GM19455 (cell line): ENCODE data around the gene TBRG1.
A peak's percentile ranks its signal among the peaks of the same experiment; 100 is the strongest.

Experiments used
- ATAC-seq: cut with Tn5 transposase; IDR thresholded peaks from one replicate; pipeline ENCODE4 v1.9.1; 2021; ENCODE audit not compliant: unreplicated experiment

The TBRG1 gene

DNA sequence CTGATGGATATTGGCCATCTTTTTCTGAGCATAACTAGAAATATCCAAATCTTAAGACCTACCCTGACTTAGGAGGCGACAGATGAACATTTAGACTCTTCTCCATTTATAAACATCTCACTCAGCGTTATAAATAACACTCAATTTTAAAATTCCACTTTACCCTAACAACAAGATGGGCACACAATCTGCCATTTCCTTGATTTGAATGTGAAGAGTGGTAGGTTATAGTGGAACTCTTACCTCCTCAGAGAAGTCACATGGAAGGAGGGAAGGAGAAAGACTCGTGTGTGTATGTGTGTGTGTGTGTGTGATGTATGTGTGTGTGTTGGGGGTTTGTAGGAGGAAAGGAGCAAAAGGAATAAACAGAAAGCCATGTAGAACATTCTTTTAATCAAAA, 35.8 kb downstream of the TBRG1 start:
- no peak for ATAC-seq

DNA sequence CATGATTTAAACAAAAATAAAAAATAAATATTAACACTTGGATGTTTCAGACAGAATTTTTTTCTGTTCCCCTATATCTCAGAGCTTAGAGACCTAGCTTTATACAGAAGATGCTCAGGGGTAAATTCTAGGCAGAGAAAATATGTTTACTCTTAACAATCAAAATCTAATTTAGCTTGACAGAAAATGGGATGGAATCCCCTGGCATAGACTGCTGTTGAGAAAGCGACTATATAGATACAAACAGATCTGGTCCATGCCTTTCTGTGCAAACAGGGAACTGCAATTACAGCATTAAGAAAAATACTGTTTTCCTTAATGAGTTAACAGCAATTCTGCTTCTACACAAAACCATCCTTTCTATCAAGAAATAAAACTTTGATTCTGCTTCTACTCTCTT, 36.3 kb downstream of the TBRG1 start:
- ATAC-seq = no peak

DNA sequence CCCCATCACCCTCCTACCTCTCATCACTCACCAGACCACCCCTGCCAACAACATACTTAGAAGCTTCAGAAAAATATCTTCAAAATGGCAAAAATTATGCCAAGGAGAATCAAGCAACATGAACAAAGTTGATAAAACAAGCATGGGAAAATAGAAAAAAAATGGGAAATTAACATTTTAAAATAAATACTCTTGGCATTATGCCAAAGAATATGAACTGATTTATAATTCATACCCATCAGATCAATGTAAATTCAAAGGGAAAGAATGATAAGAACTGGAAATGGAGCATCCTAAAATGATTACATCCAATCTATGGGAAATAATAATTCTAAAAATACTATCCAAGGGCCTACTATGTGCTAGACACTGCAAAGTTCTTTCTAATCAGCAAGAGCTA, 38.9 kb downstream of the TBRG1 start:
- ATAC-seq = no peak

DNA sequence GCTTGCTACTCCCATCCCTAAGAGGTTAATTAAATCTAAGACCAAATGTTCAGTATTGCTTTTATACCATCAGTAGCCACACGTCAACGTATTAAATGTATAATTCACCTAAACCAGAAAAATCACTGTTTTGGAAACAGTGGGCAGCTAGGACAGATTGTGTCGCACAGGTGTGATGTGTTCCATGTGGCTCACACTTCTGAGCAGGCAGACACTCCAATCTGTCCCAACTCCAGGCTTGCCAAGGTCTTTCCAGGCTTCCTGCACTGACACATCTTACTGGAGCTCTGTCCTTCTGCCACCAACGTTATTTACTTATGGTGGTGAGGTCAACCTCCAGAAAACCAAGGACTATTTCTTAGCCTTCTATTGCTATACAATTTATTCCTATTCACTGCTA, 39.4 kb downstream of the TBRG1 start:
- ATAC-seq = no peak

DNA sequence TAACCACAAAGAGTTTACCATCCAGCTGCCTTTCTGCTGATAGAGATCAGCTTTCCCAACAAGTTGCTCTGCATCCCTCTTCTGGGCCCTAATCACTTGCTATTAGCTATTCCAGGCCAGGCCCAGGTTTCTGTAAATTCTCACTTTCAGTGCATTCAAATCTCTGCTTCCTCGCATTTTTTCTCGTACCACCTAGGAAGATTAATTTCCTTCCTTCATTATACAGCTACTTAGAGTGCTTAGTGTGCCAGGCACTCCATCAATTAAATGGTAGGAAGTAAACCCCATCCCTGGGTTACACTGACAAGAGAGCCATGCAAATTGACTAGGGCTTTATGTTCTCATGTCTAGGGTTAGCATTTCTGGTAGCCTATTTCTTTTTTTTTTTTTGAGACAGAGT, 41.2 kb downstream of the TBRG1 start:
- no peak for ATAC-seq

DNA sequence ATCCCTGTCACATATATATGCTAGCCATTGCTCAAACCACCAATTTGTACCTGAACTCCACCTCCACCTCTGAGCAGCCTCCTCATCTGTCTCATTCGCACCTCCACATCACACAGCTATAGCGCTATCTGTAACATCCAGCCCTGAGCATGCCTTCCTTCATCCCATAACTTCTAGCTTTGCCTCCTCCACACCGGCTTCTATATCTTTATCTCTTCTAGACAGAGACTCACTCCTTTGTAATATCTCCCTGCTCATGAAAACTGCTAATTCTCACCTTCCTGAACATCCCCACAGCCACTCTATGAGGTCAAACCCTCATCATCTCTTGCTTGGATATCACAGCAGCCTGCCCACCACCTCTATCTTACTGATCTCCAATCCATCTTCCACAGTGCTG, 44.9 kb downstream of the TBRG1 start:
- ATAC-seq = no peak

DNA sequence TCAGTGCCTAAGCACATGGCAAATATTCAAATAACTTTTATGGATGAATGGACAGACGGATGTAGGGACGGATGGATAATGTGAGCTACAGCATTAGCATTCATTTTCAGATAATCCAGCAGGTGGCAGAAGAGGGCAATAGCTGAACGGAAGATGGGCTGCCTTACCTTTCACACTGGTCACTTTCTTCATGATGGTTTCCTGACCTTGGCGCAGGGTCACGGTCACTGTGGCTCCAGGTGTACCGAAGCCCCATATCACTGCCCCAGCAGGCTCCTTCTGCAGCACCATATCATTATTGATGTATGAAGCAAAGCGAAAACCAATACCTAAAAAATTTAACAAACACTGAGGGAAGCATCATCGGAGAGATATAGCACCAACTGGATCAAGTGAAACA, 46.5 kb downstream of the TBRG1 start:
- no peak for ATAC-seq

DNA sequence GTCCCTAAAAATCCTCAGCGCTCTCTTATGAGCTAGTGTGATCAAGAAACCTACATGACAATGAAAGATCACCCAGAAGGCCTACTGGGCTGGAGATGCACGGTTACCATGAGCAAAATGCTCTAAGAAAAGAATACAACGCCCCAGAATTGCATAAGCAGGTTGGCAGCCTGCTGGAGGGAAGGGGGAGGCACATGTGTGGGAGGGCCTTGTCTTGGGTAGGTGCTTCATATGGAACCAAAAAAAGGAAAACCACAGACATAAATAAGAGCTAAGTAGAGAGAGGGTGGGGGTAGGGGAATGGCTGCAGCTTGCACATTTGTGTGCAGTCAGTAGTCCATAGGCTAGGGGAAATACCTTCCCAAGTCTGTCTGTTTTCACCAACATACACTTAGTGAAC, 48.1 kb downstream of the TBRG1 start:
- ATAC-seq = no peak

DNA sequence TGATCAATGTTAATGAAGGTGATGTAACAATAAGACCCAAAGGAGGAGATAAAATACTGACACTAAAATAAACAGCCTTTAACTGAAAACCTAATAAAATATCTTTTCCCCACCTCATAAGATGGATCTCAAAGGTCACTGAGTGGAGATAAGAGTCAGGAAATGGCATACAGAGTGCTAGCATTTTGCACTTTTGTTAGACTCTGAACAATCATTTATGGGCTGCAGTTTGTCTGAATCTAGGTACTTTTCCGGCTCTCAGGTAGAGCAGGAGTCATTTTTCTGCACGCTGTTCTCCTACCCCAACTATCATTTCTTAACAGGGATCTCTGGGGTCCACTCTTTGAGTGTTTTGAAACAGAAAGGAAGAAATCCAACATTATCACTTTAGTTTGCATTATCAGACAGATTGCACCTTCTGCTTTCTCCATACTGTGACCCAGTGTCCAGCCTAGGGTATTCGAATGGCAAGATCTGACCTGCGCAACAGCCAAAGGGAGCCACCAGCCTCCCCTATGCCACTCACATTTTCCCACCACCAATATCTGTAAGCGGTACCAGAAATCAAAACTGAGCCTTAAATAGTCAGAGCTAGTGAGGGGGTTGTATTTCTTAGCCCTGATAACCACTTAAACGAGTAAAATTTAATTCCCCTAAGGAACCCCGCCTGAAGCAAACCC, 50.0 kb downstream of the TBRG1 start:
- no peak for ATAC-seq

DNA sequence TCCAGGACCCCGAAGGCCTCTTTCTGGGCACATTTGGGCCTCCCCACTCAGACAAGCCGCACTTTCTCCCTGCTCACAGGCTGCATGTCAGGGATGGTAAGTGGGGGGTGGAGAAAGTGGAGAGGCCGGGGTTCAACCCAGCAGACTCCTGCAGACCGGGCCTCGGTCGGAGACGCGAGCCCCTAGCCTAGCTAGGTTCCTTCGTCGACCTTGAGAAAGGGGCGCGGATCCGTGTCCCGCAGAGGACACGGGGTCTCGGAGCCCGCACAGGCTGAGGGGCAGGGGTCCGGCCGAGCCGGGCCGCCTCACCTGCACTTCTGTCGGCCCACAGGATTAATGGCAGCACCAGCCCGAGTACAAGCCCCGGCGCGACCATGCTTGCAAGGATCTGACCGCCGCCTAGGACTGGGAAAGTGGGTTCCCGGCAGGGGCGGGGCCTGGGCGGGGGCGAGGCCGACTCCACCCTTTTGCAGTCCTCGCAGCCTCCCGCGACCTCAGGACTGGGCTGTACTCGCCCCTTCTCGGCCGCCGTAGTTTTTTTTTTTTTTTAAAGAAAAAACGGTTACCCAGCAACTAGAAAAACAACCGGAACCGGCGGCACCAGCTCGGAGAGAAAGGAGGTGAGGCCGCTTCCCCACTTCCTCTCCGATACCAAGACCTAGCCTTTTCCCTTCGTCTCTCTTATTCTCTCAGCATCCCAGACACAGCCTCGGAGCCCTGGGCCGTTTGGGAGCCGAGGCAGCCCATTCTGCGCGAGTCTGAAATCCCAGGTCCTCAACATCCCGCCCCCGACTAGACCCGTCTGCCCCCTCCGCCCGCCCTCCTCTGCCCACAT, 50.9 kb downstream of the TBRG1 start, which contains the start of the genes SIAE and SPA17:
Gene SIAE, minus strand, starts transcription at position 407 of the 835 bp plus-strand sequence. Its CDS starts 31 bp downstream, at position 376.
Gene SPA17, plus strand, starts transcription at position 572 of the 835 bp plus-strand sequence. CDS start 1,361 bp downstream, outside the sequence.
- ATAC-seq = peak; percentile 90

DNA sequence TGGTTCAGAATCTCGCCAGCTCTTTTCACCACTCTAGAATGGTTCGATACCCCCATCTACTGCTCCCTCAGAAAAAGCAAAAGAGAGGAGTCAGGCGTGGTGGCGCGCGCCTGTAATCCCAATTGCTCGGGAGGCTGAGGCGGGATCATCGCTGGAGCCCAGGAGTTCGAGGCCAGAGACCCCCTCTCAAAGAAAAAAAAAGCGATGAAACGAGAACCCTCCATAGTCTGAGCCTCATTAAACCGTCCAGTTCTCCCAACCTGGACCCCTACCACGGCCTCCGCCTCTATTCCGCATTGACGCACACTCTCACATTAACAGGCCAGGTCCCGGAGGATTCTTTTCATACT, 51.5 kb downstream of the TBRG1 start:
- ATAC-seq = no peak

DNA sequence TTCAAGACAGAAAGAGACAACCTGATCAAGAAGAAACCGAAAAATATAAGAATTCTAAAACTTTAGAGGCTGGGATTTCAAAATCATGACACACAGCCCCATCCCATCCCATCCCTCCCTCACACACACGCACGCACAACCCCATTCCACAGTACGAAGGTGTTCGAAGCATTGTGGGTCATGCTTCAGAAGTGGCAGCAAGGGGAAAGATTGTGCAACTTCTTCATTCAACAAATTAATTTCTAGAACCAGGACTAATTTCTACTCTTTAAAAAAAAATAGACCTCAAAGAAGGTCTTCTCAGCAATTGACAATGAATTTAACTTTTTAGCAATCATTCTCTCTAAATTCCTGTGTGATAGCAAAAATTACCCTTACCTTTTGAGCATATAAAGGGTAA, 51.9 kb downstream of the TBRG1 start:
- no peak for ATAC-seq

DNA sequence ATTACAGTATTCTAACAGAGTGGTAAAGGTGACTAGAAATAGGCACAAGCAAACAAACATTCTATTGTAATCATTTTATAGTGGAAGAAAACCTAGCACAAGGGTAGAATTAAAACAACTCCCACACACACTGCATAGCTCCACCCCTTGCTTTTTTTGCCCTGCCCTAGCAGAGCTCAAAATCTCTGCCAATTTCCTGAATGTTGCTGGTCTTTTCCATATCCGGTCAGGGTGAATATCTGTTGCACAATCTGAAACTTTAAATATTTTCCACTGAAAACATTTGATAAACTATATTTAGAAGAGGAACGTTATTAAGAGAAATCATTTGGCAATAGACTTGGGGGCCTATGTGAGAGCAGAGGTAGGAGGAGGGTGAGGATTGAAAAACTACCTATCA, 53.7 kb downstream of the TBRG1 start:
- ATAC-seq = no peak

DNA sequence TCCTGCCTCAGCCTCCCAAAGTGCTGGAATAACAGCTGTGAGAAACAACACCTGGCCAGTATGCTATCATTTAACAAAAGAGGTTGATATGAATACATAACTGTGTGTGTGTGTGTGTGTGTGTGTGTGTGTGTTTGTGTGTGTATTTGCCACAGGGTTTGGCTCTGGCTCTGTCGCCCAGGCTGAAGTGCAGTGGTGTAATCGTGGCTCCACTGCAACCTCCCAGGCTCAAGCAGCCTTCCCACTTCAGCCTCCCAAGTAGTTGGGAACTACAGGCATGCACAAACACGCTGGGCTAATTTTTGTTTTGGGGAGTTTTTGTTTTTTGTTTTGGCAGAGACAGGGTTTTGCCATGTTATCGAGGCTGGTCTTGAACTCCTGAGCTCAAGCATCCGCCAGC, 55.8 kb downstream of the TBRG1 start:
- ATAC-seq = no peak

DNA sequence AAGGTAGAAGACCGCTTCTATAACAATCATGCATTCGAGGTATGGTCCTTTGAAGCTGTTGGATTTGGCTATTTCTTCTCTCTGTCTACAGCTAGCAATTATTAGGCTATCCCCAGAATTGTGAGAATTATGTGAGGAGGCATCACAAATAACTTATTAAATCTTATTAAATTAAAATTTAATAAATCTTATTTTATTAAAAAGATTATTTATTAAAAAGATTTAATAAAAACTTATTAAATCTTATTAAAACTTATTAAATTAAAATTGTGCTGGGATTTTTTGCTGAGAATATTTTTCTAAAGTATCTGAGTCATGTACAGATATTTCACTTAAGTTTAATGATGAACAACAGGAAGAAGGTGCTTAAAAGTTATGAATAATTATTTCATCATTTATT, 58.8 kb downstream of the TBRG1 start:
- ATAC-seq = no peak

DNA sequence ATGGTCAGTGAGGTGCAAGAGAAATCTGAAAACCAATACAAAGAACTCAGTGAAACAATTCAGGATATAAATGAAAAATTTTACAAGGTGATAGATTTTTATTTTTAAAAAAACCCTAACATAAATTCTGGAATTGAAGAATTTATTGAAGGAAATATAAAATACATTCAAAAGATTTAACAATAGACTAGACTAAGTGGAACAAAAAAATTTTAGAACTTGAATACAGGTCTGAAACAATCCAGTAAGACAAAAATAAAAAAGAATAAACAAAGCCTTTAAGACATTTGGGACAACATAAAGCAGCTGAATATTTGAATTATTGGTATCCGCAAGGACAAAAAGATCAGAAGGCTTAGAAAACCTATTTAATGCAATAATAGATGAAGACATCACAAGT, 59.8 kb downstream of the TBRG1 start:
- ATAC-seq = no peak
